ENCODE results near the gene ZNF157. TPM values are rescaled to one million over a fixed set of nuclear protein-coding genes. Genes with fewer than 3 reads are reported as not detected.

ZNF157 gene
- total RNA-seq (2014; rRNA removed) = 0.07 and 0.12 TPM in 2 replicates
- percentile 19 among the genes with signal in this experiment for Bru-seq, nascent RNA
- percentile 20 among the genes with signal in this experiment for BruChase-seq, experiment 1, labeled RNA remaining after a 6-hour chase
- BruChase-seq, experiment 2, labeled RNA remaining after a 2-hour chase = percentile 21 among the genes with signal in this experiment
- long read RNA-seq = 0 reads

GRCh38 chrX:47370278-47370677 lies at the start of gene ZNF157:
ZNF157 (plus strand) TSS chrX:47370578; CDS start chrX:47370669, 91 bp downstream.
- Histone ChIP-seq H4K20me1 (ENCODE audit: low read length) (no peaks in the 10 kb centered on the region), H3K4me2 (ENCODE audit: low read length) (no peak within 1 kb of the TSS), H3K9ac (ENCODE audit: low read length) (no peak within 1 kb of the TSS), H3K4me1 (ENCODE audit: insufficient read depth, low read length) (no peaks in the 10 kb centered on the region), H3K27ac (ENCODE audit: low read length) (no peak within 1 kb of the TSS), H3K36me3 (ENCODE audit: low read depth, low read length) (no peaks in the 10 kb centered on the region), H3K79me2 (ENCODE audit: low read length) (no peaks in the 10 kb centered on the region), H3K9me3 (ENCODE audit: low read length) (no peaks in the 10 kb centered on the region), H3K4me3 (ENCODE audit: low read length) (no peak within 1 kb of the TSS), H3K9me2 (replicated peaks; ENCODE audit: low read length) (no peaks in the 10 kb centered on the region), H2AFZ (ENCODE audit: low read length) (no peak within 1 kb of the TSS), H3K27me3 (ENCODE audit: low read length) (no peaks in the 10 kb centered on the region), H3F3A (ENCODE audit: low read length, unreplicated experiment) (no peaks in the 10 kb centered on the region)
- no TSS peak for BruUV-seq (replicated peaks)
- ChIA-PET POLR2A (ENCODE audit: unreplicated experiment) (no interaction called here), CTCF (no interaction called here)
- no peak for TF ChIP-seq EZH2 (IDR thresholded peaks at IDR 0.05; ENCODE audit: low read length, unreplicated experiment)
- no peak for TF ChIP-seq CTCF (conservative IDR thresholded peaks at IDR 0.05; ENCODE audit: low read depth, low read length)
- no peak for TF ChIP-seq EZH2phosphoT487 (IDR thresholded peaks at IDR 0.05; ENCODE audit: borderline replicate concordance, low read length)
- intact Hi-C loops (cut with micrococcal nuclease) = no loop called here
- ATAC-seq = no peak
- no peak for DNase-seq

- no peak overlapping the region for H3K27ac ChIP-seq (ENCODE audit: low read length)
- CTCF ChIA-PET = no interaction called here
Measured at GRCh38 chrX:47321386-47321785, 49.0 kb upstream of the ZNF157 start.

DNA sequence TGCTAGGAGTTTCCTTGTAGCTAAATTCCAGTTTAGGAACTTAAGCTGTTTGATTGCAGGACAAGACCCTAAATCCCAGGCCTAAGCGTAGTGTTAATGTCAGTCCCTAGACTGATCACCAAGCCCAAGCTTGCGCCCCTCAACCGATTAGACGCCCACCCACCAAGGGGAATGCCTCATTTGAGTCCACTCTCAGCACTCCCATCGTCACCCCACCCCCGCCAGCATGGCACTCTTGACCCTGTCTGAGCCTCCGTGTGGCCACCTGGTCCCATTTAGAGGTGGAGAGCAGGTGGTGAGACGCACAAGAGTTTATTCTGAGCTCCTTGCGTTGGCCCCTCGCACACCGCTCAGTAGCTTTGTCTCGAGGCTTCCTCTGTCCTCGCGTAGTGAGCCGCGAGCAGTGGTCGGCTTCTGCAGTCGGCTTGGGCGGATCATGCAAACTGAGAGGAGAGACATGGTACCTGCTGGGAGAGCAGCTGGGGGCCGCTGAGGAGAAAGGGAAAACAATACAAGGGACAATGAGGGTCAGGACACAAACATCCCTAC lies 48.5 kb upstream of the ZNF157 start:
- Histone ChIP-seq H3K9me3 (ENCODE audit: low read length) (no peaks in the 10 kb centered on the region), H3K9ac (ENCODE audit: low read length) (no peak overlapping the region), H3K9me2 (replicated peaks; ENCODE audit: low read length) (no peaks in the 10 kb centered on the region), H3K27me3 (ENCODE audit: low read length) (no peaks in the 10 kb centered on the region), H3K4me1 (ENCODE audit: insufficient read depth, low read length) (no peaks in the 10 kb centered on the region), H3K4me3 (ENCODE audit: low read length) (no peak overlapping the region), H3K79me2 (ENCODE audit: low read length) (no peaks in the 10 kb centered on the region), H3F3A (ENCODE audit: low read length, unreplicated experiment) (no peaks in the 10 kb centered on the region), H3K4me2 (ENCODE audit: low read length) (no peak overlapping the region), H3K36me3 (ENCODE audit: low read depth, low read length) (no peaks in the 10 kb centered on the region), H4K20me1 (ENCODE audit: low read length) (no peaks in the 10 kb centered on the region), H3K27ac (ENCODE audit: low read length) (no peak overlapping the region), H2AFZ (ENCODE audit: low read length) (no peak overlapping the region)
- no peak for DNase-seq
- no peak for ATAC-seq
- no peak for TF ChIP-seq EZH2 (IDR thresholded peaks at IDR 0.05; ENCODE audit: low read length, unreplicated experiment)
- TF ChIP-seq CTCF (conservative IDR thresholded peaks at IDR 0.05; ENCODE audit: low read depth, low read length) = no peak
- no peak for TF ChIP-seq EZH2phosphoT487 (IDR thresholded peaks at IDR 0.05; ENCODE audit: borderline replicate concordance, low read length)
- intact Hi-C loops (cut with micrococcal nuclease) = no loop called here
- no TSS peak for BruUV-seq (replicated peaks)
- POLR2A ChIA-PET (ENCODE audit: unreplicated experiment) = no interaction called here
- CTCF ChIA-PET = no interaction called here

More at GRCh38 chrX:47321386-47321785, 49.0 kb upstream of the ZNF157 start:
- POLR2A ChIA-PET (ENCODE audit: unreplicated experiment) = no interaction called here
- no peaks in the 10 kb centered on the region for H3K27me3 ChIP-seq (ENCODE audit: low read length)
- DNase-seq (no peak), ATAC-seq (no peak)
- H3K79me2 ChIP-seq (ENCODE audit: low read length) = no peaks in the 10 kb centered on the region
- no peaks in the 10 kb centered on the region for H3K36me3 ChIP-seq (ENCODE audit: low read depth, low read length)
- TF ChIP-seq EZH2phosphoT487 (IDR thresholded peaks at IDR 0.05; ENCODE audit: borderline replicate concordance, low read length) = no peak
- H3K4me3 ChIP-seq (ENCODE audit: low read length) = no peak overlapping the region
- H3K9me2 ChIP-seq (replicated peaks; ENCODE audit: low read length) = no peaks in the 10 kb centered on the region
- H3K9me3 ChIP-seq (ENCODE audit: low read length) = no peaks in the 10 kb centered on the region
- intact Hi-C loops (cut with micrococcal nuclease) = no loop called here
- H4K20me1 ChIP-seq (ENCODE audit: low read length) = no peaks in the 10 kb centered on the region
- no peaks in the 10 kb centered on the region for H3K4me1 ChIP-seq (ENCODE audit: insufficient read depth, low read length)
- BruUV-seq (replicated peaks) = no TSS peak
- no peak overlapping the region for H3K4me2 ChIP-seq (ENCODE audit: low read length)
- H3K9ac ChIP-seq (ENCODE audit: low read length) = no peak overlapping the region
- H3F3A ChIP-seq (ENCODE audit: low read length, unreplicated experiment) = no peaks in the 10 kb centered on the region
- H2AFZ ChIP-seq (ENCODE audit: low read length) = no peak overlapping the region

Measured in PC-3 (cell line).